Activated B cell treated with CpG ODN at 0.5 μM for 24 hours (primary cell): ENCODE results near the gene ASAP3. TPM values are rescaled to one million over a fixed set of nuclear protein-coding genes. Genes with fewer than 3 reads are reported as not detected.

Experiments
- ATAC-seq: fragments of 200-7000 bp; cut with Tn5 transposase; one replicate; pipeline ENCODE4 v1.10.0; 2021; ENCODE audit warnings: low read depth, mild to moderate bottlenecking, moderate library complexity
- CTCF ChIA-PET: fragments of 350-600 bp; sonication (Branson Sonifier 250); formaldehyde crosslinking; loops from one replicate; lab custom pipeline; 2021; ENCODE audit warnings: antibody characterized with exemption; lab: Charles Lee
- POLR2A ChIA-PET: fragments of 350-600 bp; sonication (Branson Sonifier 250); formaldehyde crosslinking; loops from one replicate; lab custom pipeline; 2021; ENCODE audit warnings: antibody characterized with exemption; lab: Charles Lee
- DNase-seq: peaks from one replicate; pipeline ENCODE4 v3.0.0; 2022
- H3K27ac Mint-ChIP-seq: one replicate; pipeline ENCODE4 v1.8.0; 2020; ENCODE audit warnings: mixed read lengths
- H3K27me3 Mint-ChIP-seq: one replicate; pipeline ENCODE4 v1.8.0; 2021; ENCODE audit warnings: mixed read lengths
- H3K36me3 Mint-ChIP-seq: one replicate; pipeline ENCODE4 v1.8.0; 2021; ENCODE audit warnings: low read depth, mixed read lengths
- H3K4me1 Mint-ChIP-seq: one replicate; pipeline ENCODE4 v1.8.0; 2021; ENCODE audit warnings: mixed read lengths
- H3K4me3 Mint-ChIP-seq: one replicate; pipeline ENCODE4 v1.8.0; 2020; ENCODE audit warnings: mild to moderate bottlenecking, mixed read lengths
- H3K9me3 Mint-ChIP-seq: one replicate; pipeline ENCODE4 v1.8.0; 2020; ENCODE audit warnings: mixed read lengths
- intact Hi-C: fragments of 100-400 bp; cut with micrococcal nuclease; formaldehyde crosslinking; loops from one replicate; pipeline ENCODE4 v1.15.1; 2024
- total RNA-seq: library from RNA; stranded (reverse); gene quantifications from 2 replicates; pipeline ENCODE4 v1.2.3, GENCODE V29; 2022
- TF ChIP-seq, protein P1 (sequence below): fragments of 200-600 bp; IDR thresholded peaks from one replicate; pipeline ENCODE4 v1.8.0; 2022; ENCODE audit warnings: antibody characterized with exemption, mild to moderate bottlenecking

The ASAP3 gene
- total RNA-seq, 1 donor from 2014 or later, result 3.1 TPM

DNA sequence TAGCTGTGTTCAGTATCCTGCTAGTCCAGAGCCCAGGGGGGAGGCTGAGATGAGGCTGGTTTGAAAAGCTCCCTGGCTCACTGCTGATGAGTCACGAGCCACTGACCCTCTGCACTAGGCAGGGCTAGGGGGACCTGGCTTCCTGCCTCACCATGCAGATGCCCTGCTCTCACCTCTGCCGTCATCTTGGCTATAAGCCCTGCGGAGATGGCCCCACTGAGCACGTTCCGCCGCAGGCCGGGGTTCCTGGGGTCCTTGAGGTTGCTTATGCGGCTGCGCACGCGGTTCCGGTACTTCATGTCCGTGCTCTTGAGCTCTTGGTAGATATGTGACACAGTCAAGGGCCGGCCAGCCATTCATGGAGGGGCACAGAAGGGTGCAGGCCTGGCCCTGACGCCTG, 90.3 kb downstream of the ASAP3 start:
- intact Hi-C loops, result no loop called here
- POLR2A ChIA-PET, result no interaction called here
- Mint-ChIP-seq H3K27me3 (peaks cover 15% of the 10 kb centered on the region), H3K4me1 (no peaks in the 10 kb centered on the region), H3K36me3 (no peaks in the 10 kb centered on the region), H3K9me3 (no peaks in the 10 kb centered on the region), H3K27ac (no peak overlapping the region), H3K4me3 (no peak overlapping the region)
- no peak for ATAC-seq
- TF ChIP-seq, protein P1, sequence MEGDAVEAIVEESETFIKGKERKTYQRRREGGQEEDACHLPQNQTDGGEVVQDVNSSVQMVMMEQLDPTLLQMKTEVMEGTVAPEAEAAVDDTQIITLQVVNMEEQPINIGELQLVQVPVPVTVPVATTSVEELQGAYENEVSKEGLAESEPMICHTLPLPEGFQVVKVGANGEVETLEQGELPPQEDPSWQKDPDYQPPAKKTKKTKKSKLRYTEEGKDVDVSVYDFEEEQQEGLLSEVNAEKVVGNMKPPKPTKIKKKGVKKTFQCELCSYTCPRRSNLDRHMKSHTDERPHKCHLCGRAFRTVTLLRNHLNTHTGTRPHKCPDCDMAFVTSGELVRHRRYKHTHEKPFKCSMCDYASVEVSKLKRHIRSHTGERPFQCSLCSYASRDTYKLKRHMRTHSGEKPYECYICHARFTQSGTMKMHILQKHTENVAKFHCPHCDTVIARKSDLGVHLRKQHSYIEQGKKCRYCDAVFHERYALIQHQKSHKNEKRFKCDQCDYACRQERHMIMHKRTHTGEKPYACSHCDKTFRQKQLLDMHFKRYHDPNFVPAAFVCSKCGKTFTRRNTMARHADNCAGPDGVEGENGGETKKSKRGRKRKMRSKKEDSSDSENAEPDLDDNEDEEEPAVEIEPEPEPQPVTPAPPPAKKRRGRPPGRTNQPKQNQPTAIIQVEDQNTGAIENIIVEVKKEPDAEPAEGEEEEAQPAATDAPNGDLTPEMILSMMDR, result no peak
- DNase-seq, result no peak
- CTCF ChIA-PET, result no interaction called here

DNA sequence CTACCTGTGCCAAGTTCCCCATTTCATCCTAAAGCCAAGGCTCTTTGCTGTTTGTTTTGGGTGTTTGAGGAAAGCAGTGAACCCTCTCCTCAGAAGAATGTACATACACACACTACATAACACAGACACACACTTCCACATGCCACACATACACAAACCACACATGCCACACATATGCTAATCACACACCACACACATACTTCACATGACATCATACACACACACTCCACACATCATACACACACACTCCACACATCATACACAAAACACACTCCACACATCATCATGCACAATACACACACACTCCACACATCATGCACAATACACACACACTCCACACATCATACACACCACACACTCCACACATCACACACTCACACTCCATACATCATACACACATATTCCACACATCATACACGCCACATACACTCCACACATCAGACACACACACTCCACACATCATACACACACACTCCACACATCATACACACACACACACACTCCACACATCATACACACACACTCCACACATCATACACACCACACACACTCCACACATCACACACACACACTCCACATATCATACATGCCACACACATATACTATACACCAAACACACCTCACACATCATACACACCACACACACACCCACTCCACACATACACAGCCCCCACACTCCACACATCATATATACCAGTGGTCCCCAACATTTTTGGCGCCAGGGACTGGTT, 91.7 kb downstream of the ASAP3 start:
- CTCF ChIA-PET, result no interaction called here
- TF ChIP-seq, protein P1, result no peak

DNA sequence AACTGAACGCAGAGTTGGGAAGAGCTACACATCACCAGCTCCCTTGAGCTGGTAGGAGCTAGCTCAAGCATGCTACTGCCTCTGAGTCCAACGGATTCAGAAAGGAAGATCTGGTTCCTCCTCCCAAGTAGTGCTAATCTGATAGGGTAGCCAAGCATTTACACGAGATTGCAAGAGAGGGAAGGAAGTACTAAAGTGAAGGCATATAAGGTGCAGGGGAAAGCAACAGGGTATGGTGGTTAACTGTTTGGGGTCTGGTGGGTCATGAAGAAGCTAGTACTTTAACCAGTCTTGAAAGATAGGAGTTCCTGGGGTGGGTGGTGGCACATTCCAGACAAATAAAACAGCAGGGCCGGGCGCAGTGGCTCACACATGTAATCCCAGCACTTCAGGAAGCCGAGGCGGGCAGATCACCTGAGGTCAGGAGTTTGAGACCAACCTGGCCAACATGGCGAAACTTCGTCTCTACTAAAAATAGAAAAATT, 94.1 kb downstream of the ASAP3 start:
- no peaks in the 10 kb centered on the region for H3K36me3 Mint-ChIP-seq
- H3K9me3 Mint-ChIP-seq, result no peaks in the 10 kb centered on the region
- ChIA-PET CTCF (no interaction called here), POLR2A (no interaction called here)
- peaks cover 9% of the 10 kb centered on the region for H3K27me3 Mint-ChIP-seq
- TF ChIP-seq, protein P1, result no peak
- H3K4me3 Mint-ChIP-seq, result no peak overlapping the region
- intact Hi-C loops, result no loop called here
- DNase-seq (no peak), ATAC-seq (no peak)
- H3K4me1 Mint-ChIP-seq, result no peaks in the 10 kb centered on the region
- H3K27ac Mint-ChIP-seq, result no peak overlapping the region

More for the DNA sequence above, 91.7 kb downstream of the ASAP3 start:
- Mint-ChIP-seq H3K4me3 (no peak overlapping the region), H3K4me1 (no peaks in the 10 kb centered on the region), H3K9me3 (no peaks in the 10 kb centered on the region), H3K27me3 (peaks cover 16% of the 10 kb centered on the region), H3K36me3 (no peaks in the 10 kb centered on the region), H3K27ac (no peak overlapping the region)
- ATAC-seq (no peak), DNase-seq (no peak)
- intact Hi-C loops, result no loop called here
- POLR2A ChIA-PET, result no interaction called here

DNA sequence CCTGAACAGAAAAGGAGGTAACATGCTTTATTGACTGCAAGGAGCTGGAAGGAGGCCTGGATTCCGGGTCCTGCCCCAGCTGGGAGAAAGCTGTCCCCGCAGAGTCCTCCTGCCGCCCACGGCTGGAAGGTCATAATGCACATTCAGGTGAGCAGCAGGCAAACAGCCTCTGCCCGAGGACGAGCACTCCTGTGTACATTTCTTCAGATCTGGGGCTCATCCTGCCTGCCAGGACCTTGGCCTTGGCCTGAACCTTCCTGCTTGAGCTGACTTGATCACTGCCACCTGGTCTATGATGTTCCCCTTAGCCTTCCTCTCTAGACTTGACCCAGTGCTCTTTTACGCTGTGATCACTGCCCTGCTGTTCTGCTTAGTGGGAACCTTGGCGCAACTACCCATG, 96.5 kb downstream of the ASAP3 start:
- H3K27me3 Mint-ChIP-seq, result peaks cover 5% of the 10 kb centered on the region
- no peak overlapping the region for H3K4me3 Mint-ChIP-seq
- TF ChIP-seq, protein P1, result no peak
- DNase-seq (no peak), ATAC-seq (no peak)
- no peaks in the 10 kb centered on the region for H3K9me3 Mint-ChIP-seq
- POLR2A ChIA-PET, result interaction anchor here (0.5 kb wide), 1 partner anchor 151 kb away, joined by 7 read pairs; no protein-coding TSS in a partner anchor
- H3K36me3 Mint-ChIP-seq, result no peaks in the 10 kb centered on the region
- intact Hi-C loops, result no loop called here
- H3K27ac Mint-ChIP-seq, result no peak overlapping the region
- H3K4me1 Mint-ChIP-seq, result no peaks in the 10 kb centered on the region
- CTCF ChIA-PET, result no interaction called here

DNA sequence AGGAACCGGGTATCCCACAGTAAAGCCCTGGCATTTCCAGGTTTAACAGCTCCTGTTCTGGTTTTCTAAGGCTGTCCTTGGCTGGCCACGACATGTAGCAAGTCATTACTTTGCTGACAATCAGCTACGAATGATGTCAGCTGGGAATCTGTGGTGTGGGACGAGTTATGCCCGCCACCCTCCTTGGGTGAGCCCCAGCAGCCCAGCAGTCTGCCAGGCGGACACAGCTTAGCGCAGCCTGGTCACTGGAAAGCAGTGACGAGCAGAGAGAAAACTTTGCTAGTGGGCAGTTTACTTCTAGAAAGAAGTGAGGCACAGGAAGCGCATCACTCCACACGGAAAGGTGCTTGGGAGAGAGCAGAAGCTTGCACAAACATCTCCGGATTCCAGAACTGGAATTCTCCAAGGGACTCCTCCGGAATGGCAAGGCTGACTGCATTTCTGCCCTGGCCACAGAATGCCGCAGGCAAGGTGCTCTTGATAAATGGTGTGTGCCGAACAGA, 98.8 kb downstream of the ASAP3 start:
- no peak for DNase-seq
- Mint-ChIP-seq H3K4me1 (peaks cover 4% of the 10 kb centered on the region), H3K4me3 (no peak overlapping the region), H3K27ac (no peak overlapping the region), H3K36me3 (no peaks in the 10 kb centered on the region), H3K27me3 (peaks cover 3% of the 10 kb centered on the region), H3K9me3 (no peaks in the 10 kb centered on the region)
- TF ChIP-seq, protein P1, result no peak
- ChIA-PET POLR2A (no interaction called here), CTCF (no interaction called here)
- ATAC-seq, result no peak
- intact Hi-C loops, result no loop called here
